ENCODE measurements around the gene MAN1A1.

The MAN1A1 gene

DNA sequence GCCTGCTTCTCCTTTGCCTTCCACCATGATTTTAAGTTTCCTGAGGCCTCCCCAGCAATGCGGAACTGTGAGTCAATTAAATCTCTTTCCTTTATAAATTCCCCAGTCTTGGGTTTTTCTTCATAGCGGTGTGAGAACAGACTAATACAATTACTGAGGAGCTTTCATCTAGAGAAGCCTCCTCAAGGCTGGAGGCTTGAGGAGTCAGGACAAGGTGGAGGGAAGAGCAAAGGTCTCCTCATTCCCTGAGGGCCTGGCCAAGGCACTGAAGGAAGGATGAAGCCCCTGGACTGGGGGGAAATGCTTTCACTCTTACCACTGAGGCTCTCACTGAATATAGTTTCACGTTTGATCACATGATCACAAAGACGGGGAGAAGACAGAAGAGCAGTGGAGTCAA is 118.2 kb downstream of the MAN1A1 start:
- no peak for DNase-seq (ENCODE audit: low spot score)
- in situ Hi-C loops (cut with MboI; ENCODE audit: low sequenced_read_pairs, unreplicated experiment), result no loop called here

DNA sequence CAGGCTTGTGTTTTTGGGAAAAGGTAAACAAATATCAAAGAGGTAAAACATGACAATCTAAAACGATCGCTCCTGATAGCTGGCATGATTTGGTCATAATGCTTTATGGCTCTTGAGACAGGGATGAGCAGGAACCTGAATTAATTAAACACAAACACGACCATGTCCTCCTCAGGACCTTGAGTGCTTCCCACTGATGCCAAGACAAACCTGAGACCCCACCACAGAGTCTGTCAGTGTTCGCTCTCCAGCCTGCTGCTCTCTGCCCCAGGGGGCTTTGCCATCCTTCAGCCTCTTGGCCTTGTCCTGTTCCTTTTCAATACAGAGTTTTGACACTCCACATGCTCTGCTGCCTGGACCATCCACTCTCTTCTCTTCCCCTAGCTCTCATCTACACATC is 119.4 kb downstream of the MAN1A1 start:
- DNase-seq (ENCODE audit: low spot score), result no peak
- TF ChIP-seq, protein P1, sequence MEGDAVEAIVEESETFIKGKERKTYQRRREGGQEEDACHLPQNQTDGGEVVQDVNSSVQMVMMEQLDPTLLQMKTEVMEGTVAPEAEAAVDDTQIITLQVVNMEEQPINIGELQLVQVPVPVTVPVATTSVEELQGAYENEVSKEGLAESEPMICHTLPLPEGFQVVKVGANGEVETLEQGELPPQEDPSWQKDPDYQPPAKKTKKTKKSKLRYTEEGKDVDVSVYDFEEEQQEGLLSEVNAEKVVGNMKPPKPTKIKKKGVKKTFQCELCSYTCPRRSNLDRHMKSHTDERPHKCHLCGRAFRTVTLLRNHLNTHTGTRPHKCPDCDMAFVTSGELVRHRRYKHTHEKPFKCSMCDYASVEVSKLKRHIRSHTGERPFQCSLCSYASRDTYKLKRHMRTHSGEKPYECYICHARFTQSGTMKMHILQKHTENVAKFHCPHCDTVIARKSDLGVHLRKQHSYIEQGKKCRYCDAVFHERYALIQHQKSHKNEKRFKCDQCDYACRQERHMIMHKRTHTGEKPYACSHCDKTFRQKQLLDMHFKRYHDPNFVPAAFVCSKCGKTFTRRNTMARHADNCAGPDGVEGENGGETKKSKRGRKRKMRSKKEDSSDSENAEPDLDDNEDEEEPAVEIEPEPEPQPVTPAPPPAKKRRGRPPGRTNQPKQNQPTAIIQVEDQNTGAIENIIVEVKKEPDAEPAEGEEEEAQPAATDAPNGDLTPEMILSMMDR (IDR thresholded peaks at IDR 0.05; ENCODE audit: borderline replicate concordance, control extremely low read depth, extremely low read depth, insufficient read depth, missing control alignments), result no peak
- in situ Hi-C loops (cut with MboI; ENCODE audit: low sequenced_read_pairs, unreplicated experiment), result no loop called here

More for the DNA sequence above, 118.2 kb downstream of the MAN1A1 start:
- TF ChIP-seq, protein P1 (IDR thresholded peaks at IDR 0.05; ENCODE audit: borderline replicate concordance, control extremely low read depth, extremely low read depth, insufficient read depth, missing control alignments), result no peak

DNA sequence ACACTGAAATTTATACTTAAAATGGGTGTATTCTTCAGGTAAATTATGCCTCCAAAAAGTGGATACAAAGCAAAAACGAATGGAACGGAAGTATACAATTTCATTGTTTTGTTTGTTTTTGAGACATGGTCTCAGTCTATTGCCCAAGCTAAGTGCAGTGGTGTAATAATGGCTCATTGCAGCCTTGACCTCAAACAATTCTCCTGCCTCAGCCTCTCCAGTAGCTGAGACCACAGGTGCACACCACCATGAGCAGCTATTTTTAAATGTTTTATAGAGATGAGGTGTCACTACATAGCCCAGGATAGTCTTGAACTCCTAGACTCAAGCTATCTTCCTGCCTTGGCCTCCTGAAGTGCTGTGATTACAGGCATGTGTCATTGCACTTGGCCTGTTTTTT is 122.2 kb downstream of the MAN1A1 start:
- TF ChIP-seq, protein P1 (IDR thresholded peaks at IDR 0.05; ENCODE audit: borderline replicate concordance, control extremely low read depth, extremely low read depth, insufficient read depth, missing control alignments), result no peak
- DNase-seq (ENCODE audit: low spot score), result no peak
- in situ Hi-C loops (cut with MboI; ENCODE audit: low sequenced_read_pairs, unreplicated experiment), result no loop called here

DNA sequence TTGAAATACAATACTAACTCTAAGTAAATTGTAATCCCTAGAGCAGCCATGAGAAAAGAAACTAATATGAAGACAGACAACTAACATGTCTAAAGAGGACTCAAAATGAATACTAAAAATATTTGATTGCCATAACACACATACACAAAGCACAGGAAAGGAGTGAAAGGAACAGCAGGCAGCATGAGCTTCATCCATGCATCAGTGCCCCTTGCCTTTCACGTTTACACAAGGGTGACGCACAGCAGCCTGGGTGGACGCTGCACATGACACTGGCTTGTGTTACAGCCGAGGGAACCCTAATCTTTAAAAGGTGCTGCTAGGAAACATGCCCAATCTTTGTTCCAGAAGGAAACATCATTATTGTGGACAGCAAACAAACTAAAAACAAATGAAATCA is 123.5 kb downstream of the MAN1A1 start:
- in situ Hi-C loops (cut with MboI; ENCODE audit: low sequenced_read_pairs, unreplicated experiment), result no loop called here
- TF ChIP-seq, protein P1 (IDR thresholded peaks at IDR 0.05; ENCODE audit: borderline replicate concordance, control extremely low read depth, extremely low read depth, insufficient read depth, missing control alignments), result no peak
- DNase-seq (ENCODE audit: low spot score), result no peak

DNA sequence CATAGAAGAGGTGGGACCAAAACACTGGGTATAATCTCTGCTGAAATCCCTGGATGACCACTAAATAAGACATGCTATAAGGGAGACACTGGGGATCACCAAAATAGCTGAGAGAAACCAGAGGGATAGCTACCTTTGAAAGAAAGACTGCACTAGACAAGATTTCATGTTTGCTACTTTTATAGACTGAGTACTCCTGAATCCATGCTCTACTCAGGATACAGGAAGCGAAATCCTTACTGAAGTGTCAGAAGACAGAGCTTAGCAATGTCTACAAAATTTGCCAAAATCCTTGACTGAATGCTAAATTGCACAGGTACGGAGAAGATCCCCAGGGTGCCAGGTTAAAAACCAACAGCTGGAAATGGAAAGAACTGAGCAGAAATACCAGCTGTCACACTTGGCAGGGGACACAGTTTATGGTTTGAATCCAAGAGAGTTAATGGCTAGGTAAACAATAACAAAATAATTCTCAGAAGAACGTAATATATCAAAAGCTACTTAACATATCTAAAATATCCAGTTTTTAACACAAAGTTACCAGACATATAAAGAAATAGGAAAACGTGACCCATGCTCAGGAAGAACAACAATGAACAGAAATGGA is 125.4 kb downstream of the MAN1A1 start:
- in situ Hi-C loops (cut with MboI; ENCODE audit: low sequenced_read_pairs, unreplicated experiment), result no loop called here
- DNase-seq (ENCODE audit: low spot score), result no peak
- TF ChIP-seq, protein P1 (IDR thresholded peaks at IDR 0.05; ENCODE audit: borderline replicate concordance, control extremely low read depth, extremely low read depth, insufficient read depth, missing control alignments), result no peak

DNA sequence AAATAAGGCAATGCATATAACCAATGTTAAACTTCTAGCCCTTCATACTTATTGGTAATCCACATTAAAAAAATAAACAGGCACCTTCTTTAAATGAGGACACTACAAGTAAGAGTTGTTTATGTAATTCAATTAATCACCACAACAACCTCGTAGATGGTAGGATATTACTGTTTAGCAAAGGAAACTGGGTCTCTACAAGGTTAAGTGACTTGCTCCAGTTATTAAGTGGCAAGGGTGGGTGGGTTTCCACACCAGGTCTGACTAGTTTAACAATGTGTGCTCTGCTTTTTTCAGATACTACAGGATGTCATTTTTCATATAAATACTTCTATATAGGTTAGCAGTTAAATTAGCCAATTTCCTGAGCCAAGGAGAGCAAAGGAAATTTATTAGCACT is 129.1 kb downstream of the MAN1A1 start:
- DNase-seq (ENCODE audit: low spot score), result no peak
- in situ Hi-C loops (cut with MboI; ENCODE audit: low sequenced_read_pairs, unreplicated experiment), result no loop called here
- TF ChIP-seq, protein P1 (IDR thresholded peaks at IDR 0.05; ENCODE audit: borderline replicate concordance, control extremely low read depth, extremely low read depth, insufficient read depth, missing control alignments), result no peak

Measured in GM13976 (cell line).